ENCODE data around the gene SKAP1.

DNA sequence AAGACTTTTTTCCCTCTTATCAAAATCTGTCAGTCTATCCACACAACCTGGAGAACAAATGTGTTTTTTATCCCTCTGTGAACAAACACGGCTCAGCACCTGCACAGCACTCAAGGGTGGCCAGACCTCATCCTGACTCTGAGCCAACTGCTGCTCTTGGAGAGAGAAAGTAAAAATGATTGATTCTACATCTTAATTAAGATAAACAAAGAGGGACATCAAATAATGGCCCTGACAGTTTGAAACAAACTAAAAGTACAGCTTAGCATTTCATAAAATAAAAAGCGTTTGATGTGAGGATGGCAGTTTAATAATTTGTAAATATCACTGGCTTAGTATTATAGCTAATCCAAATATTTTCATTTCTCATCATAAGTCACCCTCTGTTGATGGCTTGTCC, 216.2 kb downstream of the SKAP1 start:
- TF ChIP-seq, protein P1, sequence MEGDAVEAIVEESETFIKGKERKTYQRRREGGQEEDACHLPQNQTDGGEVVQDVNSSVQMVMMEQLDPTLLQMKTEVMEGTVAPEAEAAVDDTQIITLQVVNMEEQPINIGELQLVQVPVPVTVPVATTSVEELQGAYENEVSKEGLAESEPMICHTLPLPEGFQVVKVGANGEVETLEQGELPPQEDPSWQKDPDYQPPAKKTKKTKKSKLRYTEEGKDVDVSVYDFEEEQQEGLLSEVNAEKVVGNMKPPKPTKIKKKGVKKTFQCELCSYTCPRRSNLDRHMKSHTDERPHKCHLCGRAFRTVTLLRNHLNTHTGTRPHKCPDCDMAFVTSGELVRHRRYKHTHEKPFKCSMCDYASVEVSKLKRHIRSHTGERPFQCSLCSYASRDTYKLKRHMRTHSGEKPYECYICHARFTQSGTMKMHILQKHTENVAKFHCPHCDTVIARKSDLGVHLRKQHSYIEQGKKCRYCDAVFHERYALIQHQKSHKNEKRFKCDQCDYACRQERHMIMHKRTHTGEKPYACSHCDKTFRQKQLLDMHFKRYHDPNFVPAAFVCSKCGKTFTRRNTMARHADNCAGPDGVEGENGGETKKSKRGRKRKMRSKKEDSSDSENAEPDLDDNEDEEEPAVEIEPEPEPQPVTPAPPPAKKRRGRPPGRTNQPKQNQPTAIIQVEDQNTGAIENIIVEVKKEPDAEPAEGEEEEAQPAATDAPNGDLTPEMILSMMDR (IDR thresholded peaks at IDR 0.05) = no peak
- no peak for TF ChIP-seq POLR2A (IDR thresholded peaks at IDR 0.05)
